K562 (cell line): ENCODE data around the gene ZSCAN12. TPM values are rescaled to one million over a fixed set of nuclear protein-coding genes. Genes with fewer than 3 reads are reported as not detected.
"Not testable (repeated sequence)": the region's sequence is repeated elsewhere in the genome, so short reads cannot be mapped to it uniquely, and the experiment has no call there.

ENCODE experiments used
- ATAC-seq: fragments of 200-7000 bp; cut with Tn5 transposase; 3 replicates; pipeline ENCODE4 v1.9.1; 2020; ENCODE audit warnings: moderate library complexity
- BruUV-seq: library from RNA; stranded (reverse); fragments of 400-500 nt; replicated peaks from 2 replicates; lab custom pipeline; 2021; lab: Mats Ljungman, UMichigan
- CTCF ChIA-PET: fragments of 300-600 bp; formaldehyde crosslinking; extraction: SDS; loops from one replicate; lab custom pipeline; 2021; ENCODE audit warnings: low intra/inter-chr PET ratio; lab: Yijun Ruan, JAX
- POLR2A ChIA-PET: fragments of 300-600, 350-650 bp; sonication (Branson Sonifier 250); formaldehyde crosslinking; extraction: SDS; loops from one replicate; lab custom pipeline; 2021; ENCODE audit warnings: antibody characterized with exemption, inconsistent platforms; lab: Yijun Ruan, JAX
- DNase-seq, 4 experiments: peaks; one replicate each; pipeline versions ENCODE4 v3.0.0 to v3.0.0-alpha.2; 2011 to 2018; ENCODE audit warnings: low spot score in 3 of 4, mixed read lengths in 3 of 4; ENCODE audit errors: extremely low read depth in 1 of 4
- FAIRE-seq: peaks from 2 replicates; lab custom pipeline; 2011; peaks lifted over from hg19 to GRCh38; lab: Jason Lieb, UNC
- H2AFZ ChIP-seq: 2 replicates; pipeline ENCODE4 v1.6.0; 2011; ENCODE audit warnings: low read depth, low read length, control low read depth, inconsistent platforms
- H3K27ac ChIP-seq: fragments of 200-600 bp; 3 replicates; pipeline ENCODE4 v1.8.0; 2011; ENCODE audit warnings: low read depth, mild to moderate bottlenecking, control low read depth, inconsistent platforms, low read length, moderate library complexity, mixed read lengths; ENCODE audit errors: extremely low read depth
- H3K27me3 ChIP-seq, 2 experiments: fragments of 300-600 bp in 1 of 2; 2 replicates in 1 of 2; 3 replicates in 1 of 2; pipeline versions ENCODE4 v1.6.0 to v1.8.0; 2011; ENCODE audit warnings: inconsistent platforms in 2 of 2, low read length in 2 of 2, mild to moderate bottlenecking in 1 of 2, mixed read lengths in 1 of 2, moderate library complexity in 1 of 2; ENCODE audit not compliant: control insufficient read depth in 2 of 2, insufficient read depth in 2 of 2
- H3K36me3 ChIP-seq: fragments of 300-600 bp; 3 replicates; pipeline ENCODE4 v1.8.0; 2011; ENCODE audit warnings: mild to moderate bottlenecking, low read length, inconsistent platforms; ENCODE audit not compliant: control insufficient read depth, insufficient read depth
- H3K4me1 ChIP-seq, 2 experiments: fragments of 200-600 bp in 1 of 2; replicated peaks in 1 of 2; 2 replicates in 1 of 2; 3 replicates in 1 of 2; pipeline versions ENCODE4 v1.5.1 to v1.8.0; 2011; ENCODE audit warnings: inconsistent platforms in 2 of 2, low read length in 2 of 2, mild to moderate bottlenecking in 1 of 2, mixed read lengths in 1 of 2, moderate library complexity in 1 of 2; ENCODE audit not compliant: control insufficient read depth in 2 of 2, insufficient read depth in 2 of 2
- H3K4me2 ChIP-seq: 2 replicates; pipeline ENCODE4 v1.6.1; 2011; ENCODE audit warnings: low read length, control low read depth, inconsistent platforms, mixed read lengths; ENCODE audit not compliant: insufficient read depth
- H3K4me3 ChIP-seq: fragments of 200-600 bp; sonication (generic), shearing (Covaris generic); 2 replicates; pipeline ENCODE4 v1.5.1; 2016; ENCODE audit warnings: control low read depth, inconsistent platforms
- H3K79me2 ChIP-seq: fragments of 200-600 bp; 3 replicates; pipeline ENCODE4 v1.8.0; 2011; ENCODE audit warnings: low read length, inconsistent platforms; ENCODE audit not compliant: control insufficient read depth, insufficient read depth
- H3K9ac ChIP-seq, 2 experiments: 2 replicates each; pipeline versions ENCODE4 v1.6.0 to v1.6.1; 2011; ENCODE audit warnings: low read depth in 2 of 2, low read length in 2 of 2, control low read depth in 1 of 2, inconsistent platforms in 1 of 2, mild to moderate bottlenecking in 1 of 2, mixed read lengths in 1 of 2; ENCODE audit not compliant: insufficient read depth in 1 of 2
- H3K9me1 ChIP-seq: one replicate; pipeline ENCODE4 v1.6.0; 2011; ENCODE audit warnings: inconsistent platforms, mild to moderate bottlenecking, low read length, moderate library complexity; ENCODE audit not compliant: control insufficient read depth, insufficient read depth
- H3K9me3 ChIP-seq: replicated peaks from 2 replicates; pipeline ENCODE4 v1.5.1; 2011; ENCODE audit warnings: low read depth, low read length, inconsistent platforms; ENCODE audit not compliant: control insufficient read depth, insufficient read depth
- H4K20me1 ChIP-seq: replicated peaks from 2 replicates; pipeline ENCODE4 v1.6.1; 2011; ENCODE audit warnings: low read length, inconsistent platforms, mixed read lengths; ENCODE audit not compliant: control insufficient read depth, insufficient read depth
- HEY1 ChIP-seq: fragments of 250-450 bp; sonication (Bioruptor Pico); IDR thresholded peaks from 2 replicates; pipeline ENCODE4 v1.5.0; 2020; ENCODE audit warnings: mild to moderate bottlenecking, moderate library complexity, borderline replicate concordance
- NFIC ChIP-seq: fragments of 450-650 bp; IDR thresholded peaks from 2 replicates; pipeline ENCODE4 v1.6.1; 2017; ENCODE audit warnings: mild to moderate bottlenecking, inconsistent platforms
- NUFIP1 ChIP-seq: fragments of 450-650 bp; IDR thresholded peaks from 2 replicates; pipeline ENCODE4 v1.6.1; 2018; ENCODE audit not compliant: partially characterized antibody
- STAG1 ChIP-seq: sonication (generic); formaldehyde crosslinking; IDR thresholded peaks from 2 replicates; pipeline ENCODE4 v1.5.0; 2020; ENCODE audit warnings: missing genetic modification reagents, borderline replicate concordance
- ZNF212 ChIP-seq: fragments of 450-650 bp; formaldehyde crosslinking; IDR thresholded peaks from 2 replicates; pipeline ENCODE4 v1.4.0; 2020; ENCODE audit warnings: mild to moderate bottlenecking
- WGBS: fragments of 100-300 bp; shearing (Covaris generic); methylation state at CpG from one replicate; pipeline ENCODE4 v1.1.6; 2016; ENCODE audit warnings: low coverage, mixed read lengths; ENCODE audit not compliant: insufficient coverage; ENCODE audit errors: missing lambda C conversion rate; 5-methylcytosine and 5-hydroxymethylcytosine counted together
- in situ Hi-C: fragments of 300-500 bp; cut with MboI; formaldehyde crosslinking; loops from 4 replicates; pipeline ENCODE4 v1.15.0; 2018; ENCODE audit warnings: inconsistent platforms, mixed read lengths
- intact Hi-C: fragments of 100-400 bp; cut with micrococcal nuclease; formaldehyde crosslinking; loops from 2 replicates; pipeline ENCODE4 v1.14.2; 2022
- polyA plus RNA-seq, 8 experiments: library from polyadenylated mRNA; depleted of rRNA in 4 of 8; stranded (reverse) in 5 of 8; unstranded in 3 of 8; fragments of >200 nt; fragmentation: Nextera tagmentation in 2 of 8; fragmentation: Illumina TruSeq in 1 of 8; extraction: Ambion mirVana in 2 of 8; extraction: Trizol in 1 of 8; gene quantifications; 2 replicates each; pipeline versions ENCODE4 v1.2.1 to v1.2.3, GENCODE V29; 2011 to 2014; ENCODE audit warnings: inconsistent platforms in 1 of 8, missing spikeins in 1 of 8
- total RNA-seq, 7 experiments: library from RNA; depleted of rRNA in 6 of 7; stranded (reverse); fragments of >200 nt in 6 of 7; fragmentation: Illumina TruSeq in 2 of 7; extraction: Trizol in 2 of 7; gene quantifications; 2 replicates each; pipeline versions ENCODE4 v1.2.1 to v1.2.3, GENCODE V29; 2011 to 2021; ENCODE audit warnings: low replicate concordance in 1 of 7

ZSCAN12 gene
- total and polyA plus RNA-seq, 9 of the 15 experiments (the other 6 are each of a cell fraction or from before 2014, with no cell fraction given): 2.5 to 19.6 (median 12.5) TPM

GRCh38 chr6:28368522-28368921 lies 31.0 kb downstream of the ZSCAN12 start:
- no peaks in the 10 kb centered on the region for H3K9me3 ChIP-seq
- ChIA-PET CTCF (no interaction called here), POLR2A (interaction anchor here (0.6 kb wide), 1 partner anchor 34 kb away, joined by 3 read pairs; no protein-coding TSS in a partner anchor)
- no peak overlapping the region for H3K27ac ChIP-seq
- FAIRE-seq (no peak), ATAC-seq (no peak), DNase-seq (no peak)
- peaks cover 34% of the 10 kb centered on the region; the same call in 2 of the 3 replicates for H3K36me3 ChIP-seq
- H3K4me3 ChIP-seq: no peak overlapping the region
- no peaks in the 10 kb centered on the region for H4K20me1 ChIP-seq
- no peak overlapping the region for H3K4me2 ChIP-seq
- no peaks in the 10 kb centered on the region for H3K79me2 ChIP-seq
- TF ChIP-seq NUFIP1 (no peak), STAG1 (CRISPR knock-in tag) (no peak), ZNF212 (CRISPR knock-in tag) (no peak), HEY1 (no peak), NFIC (no peak)
- no peak overlapping the region for H3K9ac ChIP-seq
- H3K9me1 ChIP-seq: no peaks in the 10 kb centered on the region
- no TSS peak for BruUV-seq
- in situ Hi-C loops: loop anchor here (10.0 kb wide), 1 partner anchor 454 kb away; the partner anchor contains the start of gene OR2B2
- intact Hi-C loops: no loop called here
- peaks cover 3 to 14% of the 10 kb centered on the region in 2 experiments; a peak in 3 of 5 replicates for H3K4me1 ChIP-seq
- H3K27me3 ChIP-seq: no peaks in the 10 kb centered on the region
- 57% methylated on average over 4 of the region's 4 CpGs for WGBS
- H2AFZ ChIP-seq: no peak overlapping the region

- H3K27me3 ChIP-seq, H3K9me3 ChIP-seq, H3K27ac ChIP-seq, H3K9ac ChIP-seq, H3K4me3 ChIP-seq, H3K4me1 ChIP-seq, H3K79me2 ChIP-seq, H4K20me1 ChIP-seq, intact Hi-C loops, FAIRE-seq, H3K4me2 ChIP-seq, H2AFZ ChIP-seq, DNase-seq, ATAC-seq, CTCF ChIA-PET, H3K9me1 ChIP-seq: not testable (repeated sequence)
- H3K36me3 ChIP-seq: peaks cover 59% of the 10 kb centered on the region
- in situ Hi-C loops: loop anchor here (10.0 kb wide), 1 partner anchor 451 kb away; the partner anchor contains the start of gene OR2B2
- POLR2A ChIA-PET: interaction anchor here (0.7 to 1.4 kb wide), 2 partner anchors 9 to 13 kb away, joined by 3 read pairs; no protein-coding TSS in a partner anchor
- WGBS: 79% methylated on average over 4 of the region's 4 CpGs
- BruUV-seq: TSS peak; percentile 22
Measured at GRCh38 chr6:28365590-28365989, 34.0 kb downstream of the ZSCAN12 start.
